GM12874 (cell line): ENCODE measurements around the gene FOXP1.

Experiments
- CTCF ChIP-seq: IDR thresholded peaks from 2 replicates; pipeline ENCODE4 v1.5.1; 2011; ENCODE audit warnings: low read depth, mild to moderate bottlenecking, control low read depth, low read length, moderate library complexity; ENCODE audit not compliant: insufficient read depth

The FOXP1 gene

GRCh38 chr3:71210257-71211007 lies 373.1 kb downstream of the FOXP1 start:
- no peak for TF ChIP-seq CTCF

- no peak for TF ChIP-seq CTCF
Measured at GRCh38 chr3:71208211-71209095, 375.1 kb downstream of the FOXP1 start.

GRCh38 chr3:71207632-71208031 lies 375.9 kb downstream of the FOXP1 start:
- no peak for TF ChIP-seq CTCF

- TF ChIP-seq CTCF = no peak
Measured at GRCh38 chr3:71206305-71207165, 377.0 kb downstream of the FOXP1 start.

GRCh38 chr3:71203727-71204488 lies 379.6 kb downstream of the FOXP1 start:
- no peak for TF ChIP-seq CTCF

GRCh38 chr3:71202848-71203533 lies 380.5 kb downstream of the FOXP1 start:
- TF ChIP-seq CTCF = no peak
